Measurements from ENCODE around the gene SDR39U1.
"Not testable (repeated sequence)": the region's sequence is repeated elsewhere in the genome, so short reads cannot be mapped to it uniquely, and the experiment has no call there.

Gene SDR39U1

GRCh38 chr14:24442240-24443052, at the start of gene SDR39U1:
TSS of gene SDR39U1 (minus strand) at chr14:24442776. CDS start at chr14:24442769, 7 bp downstream.
- Histone ChIP-seq H3K27ac (peak within 1 kb of the TSS; percentile 95), H3K9ac (ENCODE audit: insufficient read length) (peak within 1 kb of the TSS; percentile 97), H3K4me3 (peak within 1 kb of the TSS; percentile 91), H3K36me3 (ENCODE audit: insufficient read depth, low read length) (peaks cover 26% of the 10 kb centered on the region), H3K9me3 (ENCODE audit: low read depth, low read length) (no peaks in the 10 kb centered on the region)
- DNase-seq (ENCODE audit: low read depth, low spot score) = peak; percentile 98
- TF ChIP-seq POLR2AphosphoS5 (IDR thresholded peaks at IDR 0.05; ENCODE audit: borderline replicate concordance, low read depth, low read length) (peak; percentile 86), FOXP2 (optimal IDR thresholded peaks at IDR 0.05; ENCODE audit: control extremely low read depth, extremely low read length, insufficient read depth) (no peak)

GRCh38 chr14:24491586-24492408, 49.2 kb upstream of the SDR39U1 start:
- not testable (repeated sequence) for H3K9me3 ChIP-seq (ENCODE audit: low read depth, low read length); H3K36me3 ChIP-seq (ENCODE audit: insufficient read depth, low read length); H3K9ac ChIP-seq (ENCODE audit: insufficient read length); H3K4me3 ChIP-seq; DNase-seq (ENCODE audit: low read depth, low spot score); H3K27ac ChIP-seq

DNA sequence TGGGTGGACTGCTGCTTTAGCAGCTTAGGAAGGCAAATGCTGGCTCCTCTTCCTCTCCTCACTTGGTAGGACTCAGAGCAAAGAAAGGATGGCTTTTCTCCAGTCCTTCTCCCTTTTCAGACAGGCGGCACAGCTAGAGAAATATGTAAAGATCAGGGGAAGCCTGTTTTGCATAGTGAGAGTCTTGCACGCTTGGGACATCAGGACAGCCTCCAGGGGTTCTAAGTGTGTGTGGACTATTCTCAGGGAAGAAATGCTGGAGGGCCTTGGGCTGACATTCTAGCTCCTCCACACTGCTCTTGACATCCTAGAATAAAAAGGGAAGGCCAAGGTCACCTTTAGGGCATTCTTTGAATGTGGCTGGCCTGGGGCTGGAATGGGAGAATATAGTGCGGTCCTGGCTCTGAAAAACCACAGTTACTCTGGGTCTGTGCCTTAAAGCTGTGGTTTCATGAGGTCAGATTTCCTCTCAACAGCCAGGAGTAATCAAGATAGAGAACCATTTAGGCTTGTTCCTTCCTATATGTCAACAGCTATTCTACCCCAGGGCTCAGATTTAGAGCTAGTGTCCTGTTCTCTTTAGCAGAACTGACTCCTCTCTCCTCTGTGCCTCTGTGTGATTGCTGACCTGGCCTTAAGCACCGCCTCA, 41.2 kb upstream of the SDR39U1 start:
- no peaks in the 10 kb centered on the region for H3K36me3 ChIP-seq (ENCODE audit: insufficient read depth, low read length)
- H3K9me3 ChIP-seq (ENCODE audit: low read depth, low read length) = no peaks in the 10 kb centered on the region
- no peak overlapping the region for H3K27ac ChIP-seq
- DNase-seq (ENCODE audit: low read depth, low spot score) = peak; percentile 3
- no peak overlapping the region for H3K4me3 ChIP-seq
- TF ChIP-seq FOXP2 (optimal IDR thresholded peaks at IDR 0.05; ENCODE audit: control extremely low read depth, extremely low read length, insufficient read depth) (no peak), EZH2 (IDR thresholded peaks at IDR 0.05) (no peak), POLR2AphosphoS5 (IDR thresholded peaks at IDR 0.05; ENCODE audit: borderline replicate concordance, low read depth, low read length) (no peak)
- no peak overlapping the region for H3K9ac ChIP-seq (ENCODE audit: insufficient read length)

GRCh38 chr14:24482699-24483303, 40.2 kb upstream of the SDR39U1 start:
- not testable (repeated sequence) for DNase-seq (ENCODE audit: low read depth, low spot score); H3K4me3 ChIP-seq; H3K36me3 ChIP-seq (ENCODE audit: insufficient read depth, low read length); H3K9ac ChIP-seq (ENCODE audit: insufficient read length); H3K9me3 ChIP-seq (ENCODE audit: low read depth, low read length); H3K27ac ChIP-seq

DNA sequence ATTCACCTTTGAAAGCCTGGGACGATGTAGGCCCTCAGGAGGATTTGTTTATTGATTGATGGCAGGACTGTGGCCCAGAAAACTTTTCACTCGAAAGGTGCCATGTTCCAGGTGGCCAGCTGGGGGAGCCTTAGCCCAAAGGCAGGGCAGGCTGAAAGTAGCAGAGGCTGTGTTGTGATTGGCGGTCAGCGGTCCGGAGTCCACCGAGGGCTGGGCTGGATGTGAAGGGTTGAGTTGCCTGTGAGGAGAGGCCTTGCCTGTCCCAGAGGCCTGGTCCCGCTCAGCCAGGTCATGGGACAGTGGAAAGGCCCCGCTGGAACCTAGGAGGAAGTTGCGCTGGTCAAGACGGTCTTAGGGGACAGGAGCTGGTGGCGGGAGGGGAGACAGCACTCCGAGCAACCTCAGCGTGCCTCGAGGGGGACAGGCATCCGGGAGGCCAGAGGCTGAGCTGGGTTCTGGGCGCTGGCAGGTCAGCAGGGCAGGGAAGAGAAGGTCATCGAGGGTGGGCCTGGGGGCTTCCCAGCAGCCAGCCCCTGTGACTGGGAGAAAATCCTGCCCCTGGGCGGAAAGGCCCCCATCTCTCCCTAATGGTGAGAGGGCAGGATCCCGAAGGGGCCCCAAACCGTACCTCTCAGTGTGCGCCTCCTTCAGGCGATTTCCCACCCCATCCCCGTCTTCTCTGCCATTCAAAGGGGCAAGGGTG, 39.2 kb upstream of the SDR39U1 start:
- no peak overlapping the region for H3K9ac ChIP-seq (ENCODE audit: insufficient read length)
- no peaks in the 10 kb centered on the region for H3K36me3 ChIP-seq (ENCODE audit: insufficient read depth, low read length)
- no peak for TF ChIP-seq EZH2 (IDR thresholded peaks at IDR 0.05)
- no peak for TF ChIP-seq FOXP2 (optimal IDR thresholded peaks at IDR 0.05; ENCODE audit: control extremely low read depth, extremely low read length, insufficient read depth)
- no peak for TF ChIP-seq POLR2AphosphoS5 (IDR thresholded peaks at IDR 0.05; ENCODE audit: borderline replicate concordance, low read depth, low read length)
- no peaks in the 10 kb centered on the region for H3K9me3 ChIP-seq (ENCODE audit: low read depth, low read length)
- H3K27ac ChIP-seq = no peak overlapping the region
- H3K4me3 ChIP-seq = no peak overlapping the region
- no peak for DNase-seq (ENCODE audit: low read depth, low spot score)

GRCh38 chr14:24479999-24480398, 37.4 kb upstream of the SDR39U1 start:
- H3K9ac ChIP-seq (ENCODE audit: insufficient read length); H3K9me3 ChIP-seq (ENCODE audit: low read depth, low read length); DNase-seq (ENCODE audit: low read depth, low spot score); H3K36me3 ChIP-seq (ENCODE audit: insufficient read depth, low read length); H3K27ac ChIP-seq; H3K4me3 ChIP-seq: not testable (repeated sequence)

DNA sequence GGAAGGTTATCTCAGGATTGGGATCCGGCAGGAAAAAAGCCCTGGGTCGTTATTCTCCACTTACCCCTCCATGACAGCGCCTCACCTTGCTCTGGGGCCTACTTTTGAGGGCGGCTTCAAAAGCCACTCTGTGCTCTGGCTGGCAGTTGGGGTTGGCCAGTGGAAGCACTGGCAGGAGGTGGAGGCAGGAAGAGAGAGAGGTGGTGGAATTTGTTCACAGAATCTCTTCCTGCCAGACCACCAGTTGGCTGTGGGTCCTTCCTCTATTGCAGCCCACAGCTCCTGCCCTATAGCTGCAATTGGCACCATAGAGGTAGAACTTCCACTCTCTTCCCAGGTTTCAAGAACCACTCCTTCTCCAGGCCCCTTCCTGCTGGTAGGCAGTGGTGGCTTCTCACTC, 32.7 kb upstream of the SDR39U1 start:
- H3K27ac ChIP-seq = no peak overlapping the region
- no peak for TF ChIP-seq FOXP2 (optimal IDR thresholded peaks at IDR 0.05; ENCODE audit: control extremely low read depth, extremely low read length, insufficient read depth)
- no peak for TF ChIP-seq EZH2 (IDR thresholded peaks at IDR 0.05)
- H3K4me3 ChIP-seq = no peak overlapping the region
- DNase-seq (ENCODE audit: low read depth, low spot score) = no peak
- H3K9ac ChIP-seq (ENCODE audit: insufficient read length) = no peak overlapping the region
- no peaks in the 10 kb centered on the region for H3K36me3 ChIP-seq (ENCODE audit: insufficient read depth, low read length)
- no peaks in the 10 kb centered on the region for H3K9me3 ChIP-seq (ENCODE audit: low read depth, low read length)

- H3K9me3 ChIP-seq (ENCODE audit: low read depth, low read length) = no peaks in the 10 kb centered on the region
- H3K9ac ChIP-seq (ENCODE audit: insufficient read length) = no peak overlapping the region
- H3K27ac ChIP-seq = no peak overlapping the region
- no peak for TF ChIP-seq EZH2 (IDR thresholded peaks at IDR 0.05)
- TF ChIP-seq POLR2AphosphoS5 (IDR thresholded peaks at IDR 0.05; ENCODE audit: borderline replicate concordance, low read depth, low read length) = no peak
- no peak for TF ChIP-seq FOXP2 (optimal IDR thresholded peaks at IDR 0.05; ENCODE audit: control extremely low read depth, extremely low read length, insufficient read depth)
- no peaks in the 10 kb centered on the region for H3K36me3 ChIP-seq (ENCODE audit: insufficient read depth, low read length)
- H3K4me3 ChIP-seq = no peak overlapping the region
- DNase-seq (ENCODE audit: low read depth, low spot score) = no peak
These were observed 30.6 kb upstream of the SDR39U1 start for GRCh38 chr14:24473211-24473610.

DNA sequence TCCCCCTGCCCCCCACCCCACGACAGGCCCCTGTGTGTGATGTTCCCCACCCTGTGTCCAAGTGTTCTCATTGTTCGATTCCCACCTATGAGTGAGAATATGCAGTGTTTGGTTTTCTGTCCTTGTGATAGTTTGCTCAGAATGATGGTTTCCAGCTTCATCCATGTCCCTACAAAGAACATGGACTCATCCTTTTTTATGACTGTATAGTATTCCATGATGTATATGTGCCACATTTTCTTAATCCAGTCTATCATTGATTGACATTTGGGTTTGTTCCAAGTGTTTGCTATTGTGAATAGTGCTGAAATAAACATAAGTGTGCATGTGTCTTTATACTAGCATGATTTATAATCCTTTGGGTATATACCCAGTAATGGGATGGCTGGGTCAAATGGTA, 27.9 kb upstream of the SDR39U1 start:
- DNase-seq (ENCODE audit: low read depth, low spot score) = not testable (repeated sequence)

More for the DNA sequence above, 27.9 kb upstream of the SDR39U1 start:
- not testable (repeated sequence) for H3K27ac ChIP-seq; H3K9ac ChIP-seq (ENCODE audit: insufficient read length); H3K4me3 ChIP-seq; H3K36me3 ChIP-seq (ENCODE audit: insufficient read depth, low read length); H3K9me3 ChIP-seq (ENCODE audit: low read depth, low read length)
